Activated T-cell treated with anti-CD3 and anti-CD28 coated beads, Interleukin-2, amount 50 U/mL, for 1 hour (primary cell): ENCODE data around the gene FZD7.

Experiments used
- DNase-seq: peaks from one replicate; pipeline ENCODE4 v3.0.0-alpha.2; 2020

The FZD7 gene

DNA sequence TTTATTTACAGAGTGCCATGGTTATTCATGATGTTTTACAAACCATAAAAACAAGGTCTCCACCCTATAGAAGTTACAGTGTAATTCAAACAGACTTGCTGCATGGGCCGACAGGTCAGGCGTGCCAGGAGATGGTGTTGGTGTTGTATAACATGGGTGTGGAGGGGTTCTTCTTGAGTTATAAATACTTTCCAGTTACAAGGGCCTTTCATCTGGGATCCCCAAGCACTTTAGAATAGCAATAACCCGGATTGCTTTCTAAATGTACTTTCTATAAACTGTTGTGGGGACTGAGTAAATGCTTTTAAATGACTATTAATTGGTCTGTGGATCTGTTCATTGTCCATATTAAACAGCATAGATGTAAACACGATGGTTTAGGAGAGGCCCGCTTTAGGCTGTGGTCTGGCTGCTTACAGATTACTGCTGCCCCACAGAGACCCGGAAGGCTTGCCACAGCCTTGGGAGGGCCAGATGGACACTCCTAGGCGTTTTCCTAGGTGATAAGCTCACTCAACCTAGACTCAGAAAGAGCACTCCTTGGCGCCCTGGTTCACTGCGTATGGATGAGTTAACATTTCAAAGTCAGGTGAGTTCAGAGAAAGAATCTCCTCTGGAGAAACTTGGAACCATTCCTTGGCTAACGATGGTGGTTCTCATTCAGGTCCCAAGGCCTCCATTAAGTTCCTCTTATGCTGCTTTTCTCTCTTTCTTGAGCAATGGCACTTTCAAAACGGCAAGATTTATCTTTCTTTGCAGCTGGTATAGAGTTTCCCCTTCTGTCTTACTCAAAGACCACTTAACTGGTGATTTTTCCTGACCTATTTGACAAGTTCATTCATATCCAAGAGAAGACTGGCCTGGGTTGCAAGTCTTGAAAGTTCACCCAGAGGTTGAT, 35.8 kb downstream of the FZD7 start:
- no peak for DNase-seq

- DNase-seq = no peak
Measured at GRCh38 chr2:202071107-202071506, 37.5 kb downstream of the FZD7 start.

DNA sequence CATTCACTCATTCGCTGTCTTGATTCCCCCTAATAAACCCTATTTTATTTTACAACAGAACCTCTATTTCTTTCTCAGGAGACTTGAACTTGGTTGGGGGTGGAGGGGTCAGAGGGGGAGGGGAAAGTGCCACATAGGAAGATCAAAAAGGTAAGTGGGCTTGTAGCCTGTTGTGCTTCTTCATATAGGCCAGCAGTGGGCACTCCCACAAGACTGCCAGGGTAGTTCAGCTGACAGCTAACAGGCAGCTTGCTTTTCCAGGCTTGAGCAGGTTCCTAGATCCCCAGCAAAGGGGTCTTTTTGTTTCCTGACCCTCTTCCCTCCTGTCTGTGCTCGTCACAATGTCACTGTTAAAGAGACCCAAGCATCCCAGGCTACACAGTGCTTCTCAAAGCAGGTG, 38.6 kb downstream of the FZD7 start:
- no peak for DNase-seq

- no peak for DNase-seq
Measured at GRCh38 chr2:202072737-202073401, 39.2 kb downstream of the FZD7 start, which contains the start of gene KIAA2012. Gene KIAA2012 (plus strand): TSS chr2:202073255. CDS start chr2:202073628, 373 bp downstream.

GRCh38 chr2:202074324-202074723, 40.7 kb downstream of the FZD7 start:
- no peak for DNase-seq

DNA sequence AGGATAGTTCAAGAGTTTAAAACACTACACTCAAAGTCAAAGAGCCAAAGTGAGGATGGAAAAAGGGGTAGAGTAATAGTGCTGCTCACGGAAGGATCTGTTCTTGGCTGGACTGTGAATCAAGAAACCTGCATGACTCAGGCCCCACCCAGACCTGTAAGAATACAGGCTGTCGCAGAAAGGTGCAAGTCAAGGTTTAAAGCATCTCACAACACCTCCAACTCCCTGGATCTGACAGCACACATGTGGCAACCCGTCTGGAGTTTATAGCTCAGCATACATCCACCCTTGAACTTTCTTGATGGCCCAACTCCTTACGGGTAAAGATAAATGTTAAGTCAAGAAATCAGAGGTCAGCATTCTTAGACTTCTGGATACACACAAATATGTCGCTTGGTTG, 45.7 kb downstream of the FZD7 start:
- DNase-seq = no peak

GRCh38 chr2:202084265-202084664, 50.6 kb downstream of the FZD7 start:
- DNase-seq = no peak
